Fibroblast of peridontal ligament (primary cell): ENCODE results near the gene SLC25A46.
"Not testable (repeated sequence)": the region's sequence is repeated elsewhere in the genome, so short reads cannot be mapped to it uniquely, and the experiment has no call there.

Experiments used
- DNase-seq: peaks from one replicate; pipeline ENCODE4 v3.0.0-alpha.2; 2010; ENCODE audit errors: extremely low read depth

The SLC25A46 gene

GRCh38 chr5:110738812-110739651 lies at the start of gene SLC25A46:
Gene SLC25A46 (plus strand): TSS chr5:110739007. CDS start chr5:110739120, 113 bp downstream.
- DNase-seq, result peak; percentile 88

DNA sequence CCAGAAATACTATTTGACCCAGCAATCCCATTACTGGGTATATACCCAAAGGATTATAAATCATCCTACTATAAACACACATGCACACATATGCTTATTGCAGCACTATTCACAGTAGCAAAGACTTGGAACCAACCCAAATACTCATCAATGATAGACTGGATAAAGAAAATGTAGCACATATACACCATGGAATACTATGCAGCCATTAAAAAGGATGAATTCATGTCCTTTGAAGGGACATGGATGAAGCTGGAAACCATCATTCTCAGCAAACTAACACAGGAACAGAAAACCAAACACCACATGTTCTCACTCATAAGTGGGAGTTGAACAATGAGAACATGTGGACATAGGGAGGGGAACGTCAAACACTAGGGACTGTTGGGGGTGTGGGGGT lies 48.2 kb upstream of the SLC25A46 start:
- DNase-seq, result not testable (repeated sequence)

DNA sequence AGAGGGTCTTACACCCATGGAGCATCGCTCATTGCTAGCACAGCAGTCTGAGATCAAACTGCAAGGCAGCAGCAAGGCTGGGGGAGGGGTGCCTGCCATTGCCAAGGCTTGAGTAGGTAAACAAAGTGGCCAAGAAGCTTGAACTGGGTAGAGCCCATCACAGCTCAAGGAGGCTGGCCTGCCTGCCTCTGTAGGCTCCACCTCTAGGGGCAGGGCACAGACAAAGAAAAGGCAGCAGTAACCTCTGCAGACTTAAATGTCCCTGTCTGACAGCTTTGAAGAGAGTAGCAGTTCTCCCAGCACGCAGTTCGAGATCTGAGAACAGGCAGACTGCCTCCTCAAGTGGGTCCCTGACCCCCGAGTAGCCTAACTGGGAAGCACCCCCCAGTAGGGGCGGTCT lies 46.1 kb upstream of the SLC25A46 start:
- not testable (repeated sequence) for DNase-seq

- DNase-seq, result no peak
Observed at GRCh38 chr5:110702300-110702699, 36.5 kb upstream of the SLC25A46 start.

GRCh38 chr5:110702704-110703103 lies 36.1 kb upstream of the SLC25A46 start:
- no peak for DNase-seq

DNA sequence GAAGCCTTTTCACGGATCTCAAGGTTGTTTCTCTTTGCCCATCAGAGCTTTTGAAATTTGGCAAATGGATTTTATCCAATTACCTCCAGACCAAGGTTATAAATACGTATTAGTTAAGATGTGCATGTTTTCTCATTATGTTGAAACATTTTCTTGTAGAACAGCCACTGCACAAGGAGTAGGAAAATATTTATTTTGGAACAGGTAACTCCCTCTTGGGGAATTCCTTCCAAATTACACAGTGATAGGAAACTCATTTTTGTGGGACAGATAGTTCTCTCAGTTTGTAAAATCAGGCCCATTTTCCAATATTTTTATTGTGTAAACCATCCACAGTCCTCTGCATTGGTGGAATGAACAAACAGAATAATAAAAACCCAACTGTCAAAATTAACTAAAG lies 35.3 kb upstream of the SLC25A46 start:
- no peak for DNase-seq

DNA sequence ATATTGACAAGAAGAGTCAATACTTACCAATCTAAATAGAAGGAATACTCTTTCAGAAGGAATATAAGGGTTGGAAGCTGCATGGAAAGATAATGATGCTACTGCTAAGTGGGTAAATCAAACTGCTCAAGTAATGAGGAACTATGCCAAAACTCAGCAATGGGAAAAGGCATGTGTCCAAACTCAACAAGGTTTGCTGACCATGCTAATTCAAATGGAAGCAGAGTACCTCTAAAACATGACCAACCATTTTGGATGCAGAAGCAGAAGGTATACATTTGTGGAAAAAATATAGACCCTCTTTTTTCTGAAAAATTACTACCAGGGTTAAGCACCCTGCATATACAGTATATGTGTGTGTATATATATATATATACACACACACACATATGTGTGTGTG lies 33.5 kb upstream of the SLC25A46 start:
- DNase-seq, result no peak

DNA sequence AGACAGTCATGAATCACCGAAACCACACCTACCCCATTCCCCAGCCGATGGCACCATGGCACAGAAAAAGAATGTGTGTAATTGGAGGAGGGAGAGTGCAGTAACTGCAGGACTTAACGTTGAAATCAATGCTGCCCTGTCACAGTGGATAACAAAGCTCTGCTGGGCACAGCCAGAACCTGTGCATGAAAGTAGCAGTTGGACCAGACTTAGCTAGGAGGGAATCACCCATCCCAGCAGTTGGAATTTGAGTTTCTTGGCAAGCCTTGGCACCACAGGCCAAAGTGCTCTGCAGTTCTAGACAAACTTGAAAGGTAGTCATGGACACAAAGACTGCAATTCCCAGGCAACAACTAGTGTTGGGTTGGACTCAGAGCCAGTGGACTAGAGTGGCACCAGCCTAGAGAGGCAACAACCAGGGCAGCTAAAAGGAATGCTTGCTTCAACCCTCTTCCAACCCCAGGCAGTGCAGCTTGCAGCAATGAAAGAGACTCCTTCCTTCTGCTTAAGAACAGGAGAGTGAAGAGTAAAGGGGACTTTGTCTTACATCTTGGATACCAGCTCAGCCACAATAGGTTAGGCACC lies 31.5 kb upstream of the SLC25A46 start:
- no peak for DNase-seq

DNA sequence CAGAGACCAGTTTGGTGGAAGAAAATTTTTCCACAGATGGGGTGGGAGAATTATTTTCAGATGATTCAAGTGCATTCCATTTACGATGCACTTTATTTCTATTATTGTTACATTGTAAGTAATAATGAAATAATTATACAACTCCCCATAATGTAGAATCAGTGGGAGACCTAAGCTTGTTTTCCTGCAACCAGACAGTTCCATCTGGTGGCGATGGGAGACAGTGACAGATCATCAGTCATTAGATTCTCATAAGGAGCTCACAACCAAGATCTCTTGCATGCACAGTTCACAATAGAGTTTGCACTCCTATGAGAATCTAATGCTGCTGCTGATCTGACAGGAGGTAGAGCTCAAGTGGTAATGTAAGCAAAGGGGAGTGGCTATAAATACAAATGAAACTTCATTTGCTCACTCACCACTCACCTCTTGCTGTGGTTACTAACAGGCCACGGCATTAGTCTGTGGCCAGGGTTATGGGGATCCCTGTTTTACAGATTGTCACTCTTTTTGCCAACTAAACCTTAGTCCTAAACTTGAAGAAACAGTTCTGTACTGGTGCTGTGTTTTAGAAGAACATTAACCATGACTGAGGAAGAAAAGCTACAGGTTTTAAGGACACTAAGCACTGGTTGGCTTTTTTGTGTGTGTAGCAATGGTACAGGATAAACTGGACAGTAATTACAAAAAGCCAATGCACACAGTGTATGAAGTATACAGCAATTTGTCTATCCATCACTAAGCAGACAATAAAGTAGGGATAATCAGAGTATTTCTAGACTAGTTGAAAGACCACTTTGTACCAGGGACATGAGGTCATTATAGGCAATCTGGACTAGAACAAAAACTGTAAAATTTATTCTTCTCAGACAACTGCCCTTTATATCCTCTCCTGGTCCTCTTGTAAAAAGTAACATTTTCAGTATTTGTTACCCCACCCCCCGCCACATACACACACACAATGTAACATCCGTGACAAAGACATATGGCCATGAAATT lies 22.3 kb upstream of the SLC25A46 start:
- DNase-seq, result no peak

DNA sequence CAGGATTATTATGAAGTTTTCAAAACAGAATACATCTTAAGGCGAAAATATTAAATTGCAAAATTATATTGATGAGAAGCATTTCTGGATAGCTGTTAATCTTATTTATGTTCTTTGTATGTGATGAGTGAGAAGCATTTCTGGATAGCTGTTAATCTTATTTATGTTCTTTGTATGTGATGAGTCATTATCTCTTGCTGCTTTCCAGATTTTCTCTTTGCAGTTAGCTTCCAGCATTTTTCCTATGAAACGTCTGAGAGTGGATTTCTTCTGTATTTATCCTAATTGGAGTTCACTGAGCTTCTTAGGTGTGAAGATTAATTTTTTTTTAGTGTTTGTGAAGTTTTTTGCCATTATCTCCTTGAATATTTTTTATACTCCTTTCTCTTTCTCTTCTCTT lies 20.5 kb upstream of the SLC25A46 start:
- no peak for DNase-seq

DNA sequence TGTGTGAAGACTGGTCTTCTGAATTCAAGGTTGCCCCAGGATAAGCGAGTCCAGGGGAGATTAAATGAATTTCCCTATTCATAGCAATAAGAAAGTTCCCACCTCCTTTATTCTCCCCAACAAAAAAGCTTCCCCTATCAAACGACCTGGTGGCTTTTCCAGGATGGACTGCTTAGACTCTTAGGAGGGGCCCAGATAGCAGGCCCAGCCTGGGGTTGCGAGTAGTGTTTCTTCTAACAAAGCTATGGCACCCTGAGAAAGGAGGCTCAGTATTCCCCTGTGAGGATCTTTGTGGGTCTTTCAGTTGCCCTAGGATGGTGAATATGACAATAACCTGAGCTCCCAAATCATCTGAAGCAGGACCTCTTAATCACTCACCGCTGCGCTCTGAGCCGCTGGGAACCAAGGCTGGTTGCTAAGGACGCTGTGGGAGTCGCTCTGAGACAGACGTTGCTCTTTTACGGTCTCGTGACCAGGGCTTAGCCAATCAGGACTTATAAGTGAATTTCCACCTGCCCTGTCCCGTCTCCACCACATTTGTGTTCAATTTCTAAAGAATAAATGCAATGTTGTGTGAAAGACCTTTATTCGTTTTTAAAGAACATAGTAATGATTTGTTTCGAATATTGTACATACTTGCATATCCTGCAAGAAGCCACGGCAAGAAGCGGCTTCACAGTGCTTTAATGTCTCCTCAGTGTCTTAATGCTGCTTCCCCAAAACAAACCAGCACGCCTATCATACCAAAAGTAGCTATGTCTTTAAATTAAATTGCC lies 12.4 kb upstream of the SLC25A46 start, which contains the start of gene TMEM232:
TMEM232 (minus strand) TSS at position 423 of the 776 bp plus-strand sequence. CDS start 59,319 bp downstream, outside the sequence.
- DNase-seq, result peak; percentile 68

- peak; percentile 4 for DNase-seq
Observed at GRCh38 chr5:110727025-110727314, 11.8 kb upstream of the SLC25A46 start.

DNA sequence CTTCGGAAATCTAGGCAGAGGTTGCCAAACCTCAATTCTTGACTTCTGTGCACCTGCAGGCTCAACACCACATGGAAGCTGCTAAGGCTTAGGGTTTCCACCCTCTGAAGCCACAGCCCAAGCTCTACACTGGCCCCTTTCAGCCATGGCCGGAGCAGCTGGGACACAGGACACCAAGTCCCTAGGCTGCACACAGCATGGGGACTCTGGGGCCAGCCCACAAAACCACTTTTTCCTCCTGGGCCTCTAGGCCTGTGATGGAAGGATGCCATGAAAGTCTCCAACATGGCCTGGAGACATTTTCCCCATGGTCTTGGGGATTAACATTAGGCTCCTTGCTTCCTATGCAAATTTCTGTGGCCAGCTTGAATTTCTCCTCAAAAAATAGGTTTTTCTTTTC lies 7.3 kb upstream of the SLC25A46 start:
- DNase-seq, result not testable (repeated sequence)

- DNase-seq, result no peak
Observed at GRCh38 chr5:110734101-110734500, 4.7 kb upstream of the SLC25A46 start.

- DNase-seq, result peak; percentile 30
Observed at GRCh38 chr5:110735556-110735955, 3.3 kb upstream of the SLC25A46 start.

DNA sequence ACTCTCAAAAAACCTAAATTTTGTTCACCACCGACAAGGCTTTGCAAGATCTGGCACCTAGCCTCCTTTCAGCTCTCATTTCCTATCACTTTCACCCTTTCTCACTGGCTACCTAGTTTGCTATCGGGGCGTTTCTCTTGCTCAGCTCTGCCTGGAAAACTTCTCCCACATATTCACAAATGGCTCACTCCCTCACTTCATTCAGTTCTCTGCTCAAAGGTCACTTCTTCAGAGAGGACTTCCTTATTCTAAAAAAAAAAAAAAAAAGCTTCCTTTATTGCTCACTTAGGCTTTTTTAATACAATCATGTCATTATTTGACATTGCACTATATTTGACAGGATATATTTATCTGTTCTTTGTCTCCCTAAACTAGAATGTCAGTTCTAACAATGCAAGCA lies 2.1 kb upstream of the SLC25A46 start:
- no peak for DNase-seq

DNA sequence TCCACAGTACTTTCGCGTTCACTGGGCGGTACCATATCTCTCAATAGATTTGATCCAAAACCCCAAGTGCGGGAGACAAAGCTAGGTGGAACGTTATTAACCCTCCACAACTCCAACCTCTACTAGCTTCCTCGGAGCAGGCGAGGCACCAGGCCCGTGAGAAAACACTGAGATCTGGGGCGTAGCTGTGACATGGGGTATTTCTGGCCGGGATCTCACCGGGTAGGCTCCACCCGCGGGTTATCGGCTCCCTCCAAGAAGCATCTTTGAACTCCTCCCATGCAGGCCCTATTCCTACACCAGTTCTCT lies 350 bp upstream of the SLC25A46 start:
- DNase-seq, result no peak

- peak; percentile 65 for DNase-seq
Observed at GRCh38 chr5:110751902-110752762, 13.3 kb downstream of the SLC25A46 start.

DNA sequence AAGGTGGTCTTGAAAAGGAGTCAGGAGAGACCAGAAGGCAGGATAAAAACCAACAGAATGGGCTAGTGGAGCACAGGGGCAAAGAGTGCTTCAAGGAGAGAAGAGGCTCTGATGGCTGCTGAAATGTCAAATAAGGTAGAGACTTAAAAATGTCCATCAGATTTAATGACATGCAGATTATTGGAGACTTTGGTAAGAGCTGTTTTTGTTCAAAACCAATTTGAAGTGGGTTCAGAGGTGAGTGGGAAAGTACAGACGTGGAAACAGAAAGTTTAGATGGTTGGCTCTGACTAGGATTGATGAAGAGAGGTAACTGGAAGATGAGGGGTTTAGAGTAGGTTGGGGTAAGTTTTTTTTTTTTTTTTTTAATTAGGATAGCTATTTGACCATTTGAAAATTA lies 14.1 kb downstream of the SLC25A46 start:
- no peak for DNase-seq

DNA sequence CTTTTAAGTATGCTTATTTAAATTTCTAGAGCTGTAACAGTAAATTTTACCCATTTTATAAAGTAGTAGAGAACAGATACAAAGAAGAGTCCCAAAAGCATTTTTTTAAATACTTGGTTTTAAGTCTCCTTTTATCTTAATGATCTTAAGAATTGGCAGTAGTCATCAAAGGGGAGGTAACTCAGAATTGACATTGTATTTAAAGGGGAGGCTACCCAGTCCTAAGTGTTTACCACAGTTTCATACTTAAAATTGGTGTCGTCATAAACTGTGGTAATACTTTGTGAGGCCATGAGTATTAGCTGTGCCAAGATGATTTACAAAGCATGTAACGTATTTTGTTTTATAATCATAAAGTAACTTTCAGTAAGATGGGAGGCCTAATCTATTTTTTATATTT lies 14.8 kb downstream of the SLC25A46 start:
- DNase-seq, result no peak

DNA sequence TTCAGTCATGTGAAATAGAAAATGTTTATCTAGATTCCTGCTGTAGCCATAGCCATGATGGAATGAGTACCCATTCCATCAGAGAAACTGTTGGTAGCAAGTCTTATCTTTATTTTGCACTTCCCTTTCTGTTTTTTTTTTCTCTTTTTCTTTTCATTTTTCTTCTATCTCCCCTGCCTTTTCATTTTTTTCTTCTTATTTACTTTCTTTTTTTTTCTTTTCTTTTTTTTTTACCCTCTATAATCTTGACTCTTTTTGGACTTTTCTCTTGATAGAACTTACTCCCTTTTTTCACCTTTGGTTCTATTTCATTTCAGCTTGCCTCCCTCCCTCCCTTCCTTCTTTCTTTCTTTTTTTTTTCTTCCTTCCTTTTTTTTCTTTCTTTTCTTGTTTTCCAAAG lies 15.4 kb downstream of the SLC25A46 start:
- no peak for DNase-seq
